Astrocyte (in vitro differentiated cells and primary cell): ENCODE measurements around the gene FCRL3. TPM values are rescaled to one million over a fixed set of nuclear protein-coding genes. Genes with fewer than 3 reads are reported as not detected.

Experiments used
- DNase-seq: peaks from one replicate; pipeline ENCODE4 v3.0.0-alpha.2; 2010; ENCODE audit warnings: low read depth
- FAIRE-seq: peaks from 2 replicates; lab custom pipeline; 2011; peaks lifted over from hg19 to GRCh38; lab: Jason Lieb, UNC
- H2AFZ ChIP-seq: 2 replicates; pipeline ENCODE4 v1.6.0; 2012; ENCODE audit warnings: low read depth, low read length, inconsistent platforms
- H3K27ac ChIP-seq: 2 replicates; pipeline ENCODE4 v1.5.1; 2011; ENCODE audit warnings: low read depth, low read length, inconsistent platforms
- H3K27me3 ChIP-seq: 2 replicates; pipeline ENCODE4 v1.6.0; 2011; ENCODE audit warnings: low read length, inconsistent platforms; ENCODE audit not compliant: insufficient read depth
- H3K36me3 ChIP-seq: 2 replicates; pipeline ENCODE4 v1.5.1; 2011; ENCODE audit warnings: low read length, inconsistent platforms; ENCODE audit not compliant: insufficient read depth
- H3K4me1 ChIP-seq: 2 replicates; pipeline ENCODE4 v1.5.1; 2011; ENCODE audit warnings: low read length, inconsistent platforms; ENCODE audit not compliant: insufficient read depth
- H3K4me2 ChIP-seq: 2 replicates; pipeline ENCODE4 v1.6.0; 2012; ENCODE audit warnings: low read length, inconsistent platforms
- H3K4me3 ChIP-seq: 2 replicates; pipeline ENCODE4 v1.5.1; 2011; ENCODE audit warnings: low read depth, mild to moderate bottlenecking, low read length, inconsistent platforms; ENCODE audit not compliant: insufficient read depth
- H3K79me2 ChIP-seq: 2 replicates; pipeline ENCODE4 v1.6.0; 2012; ENCODE audit warnings: mild to moderate bottlenecking, low read length, inconsistent platforms; ENCODE audit not compliant: insufficient read depth
- H3K9ac ChIP-seq: 2 replicates; pipeline ENCODE4 v1.6.0; 2012; ENCODE audit warnings: mild to moderate bottlenecking, low read length, inconsistent platforms
- H3K9me3 ChIP-seq: 2 replicates; pipeline ENCODE4 v1.5.1; 2012; ENCODE audit warnings: low read depth, mild to moderate bottlenecking, low read length, inconsistent platforms; ENCODE audit not compliant: insufficient read depth
- H4K20me1 ChIP-seq: 2 replicates; pipeline ENCODE4 v1.6.0; 2012; ENCODE audit warnings: low read length, inconsistent platforms; ENCODE audit not compliant: insufficient read depth
- H3K27ac Mint-ChIP-seq: one replicate; pipeline ENCODE4 v1.8.0; 2021; ENCODE audit warnings: mild to moderate bottlenecking, mixed read lengths; ENCODE audit not compliant: unreplicated experiment
- H3K27me3 Mint-ChIP-seq: one replicate; pipeline ENCODE4 v1.8.0; 2021; ENCODE audit warnings: low read depth, mixed read lengths; ENCODE audit not compliant: unreplicated experiment
- H3K36me3 Mint-ChIP-seq: one replicate; pipeline ENCODE4 v1.8.0; 2021; ENCODE audit warnings: low read depth, mixed read lengths; ENCODE audit not compliant: unreplicated experiment
- H3K4me1 Mint-ChIP-seq: one replicate; pipeline ENCODE4 v1.8.0; 2021; ENCODE audit warnings: low read depth, mixed read lengths; ENCODE audit not compliant: unreplicated experiment
- H3K4me3 Mint-ChIP-seq: one replicate; pipeline ENCODE4 v1.8.0; 2021; ENCODE audit warnings: mild to moderate bottlenecking, moderate library complexity, mixed read lengths; ENCODE audit not compliant: unreplicated experiment
- H3K9me3 Mint-ChIP-seq: one replicate; pipeline ENCODE4 v1.8.0; 2021; ENCODE audit warnings: mild to moderate bottlenecking, mixed read lengths; ENCODE audit not compliant: unreplicated experiment
- CTCF ChIP-seq: IDR thresholded peaks from 2 replicates; pipeline ENCODE4 v1.5.1; 2011; ENCODE audit warnings: low read depth, mild to moderate bottlenecking, inconsistent platforms, low read length, moderate library complexity; ENCODE audit not compliant: insufficient read depth
- EZH2 ChIP-seq: IDR thresholded peaks from 2 replicates; pipeline ENCODE4 v1.6.1; 2012; ENCODE audit warnings: mild to moderate bottlenecking, low read length, inconsistent platforms; ENCODE audit not compliant: insufficient read depth
- total RNA-seq: library from RNA; stranded (reverse); gene quantifications from 2 replicates; pipeline ENCODE4 v1.2.1, GENCODE V29; 2021

The FCRL3 gene
- total RNA-seq, 1 donor from 2014 or later, result not detected

DNA sequence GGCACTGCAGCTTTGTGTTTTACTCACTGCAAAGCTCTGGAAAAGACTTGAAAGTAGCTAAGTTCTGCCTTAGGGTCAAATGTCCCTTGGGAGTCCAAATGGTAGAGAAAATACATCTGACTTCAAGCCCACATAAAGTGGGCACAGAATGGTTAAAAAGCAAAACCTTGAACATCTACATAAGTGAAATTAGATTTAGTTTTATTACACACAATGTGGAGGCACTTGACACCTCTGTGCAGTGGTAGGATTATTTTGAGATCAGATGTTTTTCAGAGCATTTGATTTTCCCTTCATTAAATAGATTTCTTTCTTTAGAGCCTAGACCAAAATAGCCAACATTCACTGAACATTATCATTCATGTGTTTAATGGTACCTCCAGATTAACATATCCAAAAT, 11.2 kb upstream of the FCRL3 start:
- FAIRE-seq (no peak), DNase-seq (no peak)
- Histone ChIP-seq H3K79me2 (no peaks in the 10 kb centered on the region), H3K4me1 (no peaks in the 10 kb centered on the region), H3K27me3 (no peaks in the 10 kb centered on the region), H3K36me3 (no peaks in the 10 kb centered on the region), H3K9me3 (no peaks in the 10 kb centered on the region), H3K4me2 (no peak overlapping the region), H2AFZ (no peak overlapping the region), H4K20me1 (no peaks in the 10 kb centered on the region), H3K9ac (no peak overlapping the region), H3K27ac (no peak overlapping the region), H3K4me3 (no peak overlapping the region)
- H3K4me1 Mint-ChIP-seq, result no peaks in the 10 kb centered on the region
- TF ChIP-seq CTCF, result no peak
- no peak for TF ChIP-seq EZH2
- H3K27ac Mint-ChIP-seq, result no peak overlapping the region
- H3K36me3 Mint-ChIP-seq, result no peaks in the 10 kb centered on the region
- H3K9me3 Mint-ChIP-seq, result no peaks in the 10 kb centered on the region
- peaks cover 11% of the 10 kb centered on the region for H3K27me3 Mint-ChIP-seq
- H3K4me3 Mint-ChIP-seq, result no peak overlapping the region

GRCh38 chr1:157704878-157705277, 4.3 kb upstream of the FCRL3 start:
- H3K36me3 ChIP-seq, result no peaks in the 10 kb centered on the region
- Mint-ChIP-seq H3K36me3 (no peaks in the 10 kb centered on the region), H3K9me3 (no peaks in the 10 kb centered on the region), H3K4me3 (no peak overlapping the region), H3K4me1 (no peaks in the 10 kb centered on the region), H3K27me3 (peaks cover 15% of the 10 kb centered on the region), H3K27ac (no peak overlapping the region)
- H3K4me2 ChIP-seq, result no peak overlapping the region
- H3K4me1 ChIP-seq, result no peaks in the 10 kb centered on the region
- H3K9me3 ChIP-seq, result no peaks in the 10 kb centered on the region
- H4K20me1 ChIP-seq, result no peaks in the 10 kb centered on the region
- H2AFZ ChIP-seq, result no peak overlapping the region
- FAIRE-seq (no peak), DNase-seq (no peak)
- H3K9ac ChIP-seq, result no peak overlapping the region
- no peaks in the 10 kb centered on the region for H3K27me3 ChIP-seq
- H3K4me3 ChIP-seq, result no peak overlapping the region
- no peak overlapping the region for H3K27ac ChIP-seq
- TF ChIP-seq EZH2, result no peak
- TF ChIP-seq CTCF, result no peak
- H3K79me2 ChIP-seq, result no peaks in the 10 kb centered on the region

DNA sequence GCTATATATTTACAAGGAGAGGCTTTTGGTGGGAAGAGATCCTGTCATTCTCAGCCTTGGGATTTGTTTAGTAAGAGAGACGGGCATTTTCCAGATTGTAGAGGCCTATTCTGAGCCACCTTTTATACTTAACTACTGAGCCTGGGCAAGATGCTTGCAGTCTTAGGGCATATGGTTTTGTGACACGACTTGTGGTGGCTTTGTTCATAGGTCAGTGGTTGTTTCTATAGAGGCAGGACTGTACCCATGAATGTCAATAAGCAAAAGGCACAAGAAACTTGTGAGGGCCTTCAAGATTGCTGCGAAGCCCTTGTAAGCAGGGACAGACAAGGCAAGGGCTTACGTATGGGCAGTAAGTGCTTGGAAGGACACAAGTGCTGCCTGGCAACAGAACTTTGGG, 3.4 kb upstream of the FCRL3 start:
- no peaks in the 10 kb centered on the region for H3K27me3 ChIP-seq
- H3K27ac ChIP-seq, result no peak overlapping the region
- H3K4me3 ChIP-seq, result no peak overlapping the region
- H3K79me2 ChIP-seq, result no peaks in the 10 kb centered on the region
- H3K9me3 Mint-ChIP-seq, result no peaks in the 10 kb centered on the region
- no peaks in the 10 kb centered on the region for H3K9me3 ChIP-seq
- H3K4me2 ChIP-seq, result no peak overlapping the region
- H3K27ac Mint-ChIP-seq, result no peak overlapping the region
- no peak for FAIRE-seq
- H3K9ac ChIP-seq, result no peak overlapping the region
- no peaks in the 10 kb centered on the region for H3K4me1 Mint-ChIP-seq
- H3K4me3 Mint-ChIP-seq, result no peak overlapping the region
- no peak overlapping the region for H2AFZ ChIP-seq
- no peaks in the 10 kb centered on the region for H4K20me1 ChIP-seq
- no peaks in the 10 kb centered on the region for H3K36me3 ChIP-seq
- TF ChIP-seq EZH2 (no peak), CTCF (no peak)
- H3K36me3 Mint-ChIP-seq, result no peaks in the 10 kb centered on the region
- H3K27me3 Mint-ChIP-seq, result peaks cover 16% of the 10 kb centered on the region
- DNase-seq, result no peak
- H3K4me1 ChIP-seq, result no peaks in the 10 kb centered on the region
